ENCODE data around the gene VPS25. TPM values are rescaled to one million over a fixed set of nuclear protein-coding genes. Genes with fewer than 3 reads are reported as not detected.

Gene VPS25
- total and polyA plus RNA-seq, 9 of the 15 experiments (the other 6 are each of a cell fraction or from before 2014, with no cell fraction given): 123 to 352 (median 180) TPM

DNA sequence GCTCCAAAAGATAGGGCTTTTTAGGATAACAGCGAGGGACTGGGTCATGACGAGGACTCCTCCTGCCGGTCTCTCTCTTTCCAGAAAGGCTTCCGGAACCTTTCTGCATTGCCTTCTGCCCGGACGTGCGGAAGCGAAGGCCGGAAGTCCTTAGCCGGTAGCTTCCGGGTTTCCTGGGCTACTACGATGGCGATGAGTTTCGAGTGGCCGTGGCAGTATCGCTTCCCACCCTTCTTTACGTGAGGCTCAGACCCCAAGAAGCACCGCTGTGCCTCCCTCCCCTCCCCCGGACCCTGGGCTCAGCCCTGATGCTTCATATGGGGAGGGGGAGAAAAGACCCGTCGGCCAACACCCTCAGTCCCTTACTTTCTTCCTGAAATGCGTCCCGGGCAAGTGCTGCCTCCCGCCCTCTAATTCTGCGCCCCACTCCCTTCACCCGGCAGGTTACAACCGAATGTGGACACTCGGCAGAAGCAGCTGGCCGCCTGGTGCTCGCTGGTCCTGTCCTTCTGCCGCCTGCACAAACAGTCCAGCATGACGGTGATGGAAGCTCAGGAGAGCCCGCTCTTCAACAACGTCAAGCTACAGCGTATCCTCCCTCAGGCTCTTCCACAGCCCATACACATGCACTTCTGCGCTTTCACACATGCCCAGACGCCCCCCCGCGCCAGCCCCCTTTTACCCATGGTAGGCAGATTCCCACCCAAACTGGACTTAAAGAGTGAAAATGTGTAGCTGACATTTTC is at the start of gene VPS25 (continued):
- TF ChIP-seq, protein P1, sequence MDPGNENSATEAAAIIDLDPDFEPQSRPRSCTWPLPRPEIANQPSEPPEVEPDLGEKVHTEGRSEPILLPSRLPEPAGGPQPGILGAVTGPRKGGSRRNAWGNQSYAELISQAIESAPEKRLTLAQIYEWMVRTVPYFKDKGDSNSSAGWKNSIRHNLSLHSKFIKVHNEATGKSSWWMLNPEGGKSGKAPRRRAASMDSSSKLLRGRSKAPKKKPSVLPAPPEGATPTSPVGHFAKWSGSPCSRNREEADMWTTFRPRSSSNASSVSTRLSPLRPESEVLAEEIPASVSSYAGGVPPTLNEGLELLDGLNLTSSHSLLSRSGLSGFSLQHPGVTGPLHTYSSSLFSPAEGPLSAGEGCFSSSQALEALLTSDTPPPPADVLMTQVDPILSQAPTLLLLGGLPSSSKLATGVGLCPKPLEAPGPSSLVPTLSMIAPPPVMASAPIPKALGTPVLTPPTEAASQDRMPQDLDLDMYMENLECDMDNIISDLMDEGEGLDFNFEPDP (CRISPR knock-in tag; IDR thresholded peaks at IDR 0.05): no peak
- TF ChIP-seq CEBPB (tag; IDR thresholded peaks at IDR 0.05): no peak
- no peak for TF ChIP-seq LARP7 (IDR thresholded peaks at IDR 0.05)
- TF ChIP-seq, protein P2, sequence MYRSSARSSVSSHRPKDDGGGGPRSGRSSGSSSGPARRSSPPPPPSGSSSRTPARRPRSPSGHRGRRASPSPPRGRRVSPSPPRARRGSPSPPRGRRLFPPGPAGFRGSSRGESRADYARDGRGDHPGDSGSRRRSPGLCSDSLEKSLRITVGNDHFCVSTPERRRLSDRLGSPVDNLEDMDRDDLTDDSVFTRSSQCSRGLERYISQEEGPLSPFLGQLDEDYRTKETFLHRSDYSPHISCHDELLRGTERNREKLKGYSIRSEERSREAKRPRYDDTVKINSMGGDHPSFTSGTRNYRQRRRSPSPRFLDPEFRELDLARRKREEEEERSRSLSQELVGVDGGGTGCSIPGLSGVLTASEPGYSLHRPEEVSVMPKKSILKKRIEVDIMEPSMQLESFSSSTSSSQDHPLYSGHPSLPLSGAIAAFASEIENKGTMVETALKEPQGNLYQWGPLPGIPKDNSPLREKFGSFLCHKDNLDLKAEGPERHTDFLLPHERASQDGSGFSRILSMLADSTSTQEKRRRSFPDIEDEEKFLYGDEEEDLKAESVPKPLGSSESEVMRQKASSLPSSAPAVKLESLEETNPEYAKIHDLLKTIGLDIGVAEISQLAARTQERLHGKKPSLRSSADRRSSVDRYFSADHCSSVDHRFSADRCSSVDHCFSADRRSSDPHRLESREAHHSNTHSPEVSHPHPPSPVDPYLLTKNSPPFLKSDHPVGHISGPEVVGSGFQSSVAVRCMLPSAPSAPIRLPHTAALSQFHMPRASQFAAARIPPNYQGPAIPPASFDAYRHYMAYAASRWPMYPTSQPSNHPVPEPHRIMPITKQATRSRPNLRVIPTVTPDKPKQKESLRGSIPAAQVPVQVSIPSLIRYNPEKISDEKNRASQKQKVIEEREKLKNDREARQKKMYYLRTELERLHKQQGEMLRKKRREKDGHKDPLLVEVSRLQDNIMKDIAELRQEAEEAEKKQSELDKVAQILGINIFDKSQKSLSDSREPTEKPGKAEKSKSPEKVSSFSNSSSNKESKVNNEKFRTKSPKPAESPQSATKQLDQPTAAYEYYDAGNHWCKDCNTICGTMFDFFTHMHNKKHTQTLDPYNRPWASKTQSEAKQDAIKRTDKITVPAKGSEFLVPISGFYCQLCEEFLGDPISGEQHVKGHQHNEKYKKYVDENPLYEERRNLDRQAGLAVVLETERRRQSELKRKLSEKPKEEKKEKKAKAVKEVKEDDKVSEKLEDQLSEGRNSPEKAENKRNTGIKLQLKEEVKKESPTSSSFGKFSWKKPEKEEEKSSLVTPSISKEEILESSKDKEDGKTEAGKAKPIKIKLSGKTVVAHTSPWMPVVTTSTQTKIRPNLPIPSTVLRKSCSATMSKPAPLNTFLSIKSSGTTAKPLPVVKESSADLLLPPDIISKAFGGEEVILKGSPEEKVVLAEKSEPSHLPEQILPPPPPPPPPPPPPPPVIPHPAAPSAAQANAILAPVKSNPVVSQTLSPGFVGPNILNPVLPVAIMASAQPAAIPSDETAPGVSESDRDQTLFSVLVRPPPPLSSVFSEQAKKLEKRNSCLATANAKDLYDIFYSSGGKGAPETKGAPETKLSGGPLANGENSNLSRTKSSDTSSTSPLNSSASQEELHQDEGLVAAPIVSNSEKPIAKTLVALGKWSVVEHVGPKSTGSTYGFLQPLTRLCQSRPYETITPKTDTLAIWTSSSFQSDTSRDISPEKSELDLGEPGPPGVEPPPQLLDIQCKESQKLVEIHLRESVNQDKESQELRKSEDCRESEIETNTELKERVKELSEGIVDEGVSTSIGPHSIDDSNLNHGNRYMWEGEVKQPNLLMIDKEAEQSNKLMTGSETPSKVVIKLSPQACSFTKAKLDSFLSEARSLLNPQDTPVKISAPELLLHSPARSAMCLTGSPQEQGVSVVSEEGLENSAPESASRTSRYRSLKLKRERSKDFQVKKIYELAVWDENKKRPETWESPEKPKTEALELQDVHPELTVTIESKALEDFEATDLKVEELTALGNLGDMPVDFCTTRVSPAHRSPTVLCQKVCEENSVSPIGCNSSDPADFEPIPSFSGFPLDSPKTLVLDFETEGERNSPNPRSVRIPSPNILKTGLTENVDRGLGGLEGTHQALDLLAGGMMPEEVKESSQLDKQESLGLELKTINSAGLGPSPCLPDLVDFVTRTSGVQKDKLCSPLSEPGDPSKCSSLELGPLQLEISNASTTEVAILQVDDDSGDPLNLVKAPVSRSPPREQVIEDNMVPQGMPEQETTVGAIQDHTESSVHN (IDR thresholded peaks at IDR 0.05; ENCODE audit: borderline replicate concordance in 1 of 2, low read depth in 1 of 2): no peak
- TF ChIP-seq CREB1 (IDR thresholded peaks at IDR 0.05): 0 out of 2 replicates have a peak, but pooled peaks have one; percentile 24
- TF ChIP-seq CREB1 (CRISPR knock-in tag; IDR thresholded peaks at IDR 0.05): 0 out of 2 replicates have a peak, but pooled peaks have one; percentile 31
- TF ChIP-seq, protein P3, sequence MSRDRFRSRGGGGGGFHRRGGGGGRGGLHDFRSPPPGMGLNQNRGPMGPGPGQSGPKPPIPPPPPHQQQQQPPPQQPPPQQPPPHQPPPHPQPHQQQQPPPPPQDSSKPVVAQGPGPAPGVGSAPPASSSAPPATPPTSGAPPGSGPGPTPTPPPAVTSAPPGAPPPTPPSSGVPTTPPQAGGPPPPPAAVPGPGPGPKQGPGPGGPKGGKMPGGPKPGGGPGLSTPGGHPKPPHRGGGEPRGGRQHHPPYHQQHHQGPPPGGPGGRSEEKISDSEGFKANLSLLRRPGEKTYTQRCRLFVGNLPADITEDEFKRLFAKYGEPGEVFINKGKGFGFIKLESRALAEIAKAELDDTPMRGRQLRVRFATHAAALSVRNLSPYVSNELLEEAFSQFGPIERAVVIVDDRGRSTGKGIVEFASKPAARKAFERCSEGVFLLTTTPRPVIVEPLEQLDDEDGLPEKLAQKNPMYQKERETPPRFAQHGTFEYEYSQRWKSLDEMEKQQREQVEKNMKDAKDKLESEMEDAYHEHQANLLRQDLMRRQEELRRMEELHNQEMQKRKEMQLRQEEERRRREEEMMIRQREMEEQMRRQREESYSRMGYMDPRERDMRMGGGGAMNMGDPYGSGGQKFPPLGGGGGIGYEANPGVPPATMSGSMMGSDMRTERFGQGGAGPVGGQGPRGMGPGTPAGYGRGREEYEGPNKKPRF (IDR thresholded peaks at IDR 0.05; ENCODE audit: low read depth, low read length): no peak
- no peak for TF ChIP-seq KDM1A (IDR thresholded peaks at IDR 0.05)
- TF ChIP-seq, protein P4, sequence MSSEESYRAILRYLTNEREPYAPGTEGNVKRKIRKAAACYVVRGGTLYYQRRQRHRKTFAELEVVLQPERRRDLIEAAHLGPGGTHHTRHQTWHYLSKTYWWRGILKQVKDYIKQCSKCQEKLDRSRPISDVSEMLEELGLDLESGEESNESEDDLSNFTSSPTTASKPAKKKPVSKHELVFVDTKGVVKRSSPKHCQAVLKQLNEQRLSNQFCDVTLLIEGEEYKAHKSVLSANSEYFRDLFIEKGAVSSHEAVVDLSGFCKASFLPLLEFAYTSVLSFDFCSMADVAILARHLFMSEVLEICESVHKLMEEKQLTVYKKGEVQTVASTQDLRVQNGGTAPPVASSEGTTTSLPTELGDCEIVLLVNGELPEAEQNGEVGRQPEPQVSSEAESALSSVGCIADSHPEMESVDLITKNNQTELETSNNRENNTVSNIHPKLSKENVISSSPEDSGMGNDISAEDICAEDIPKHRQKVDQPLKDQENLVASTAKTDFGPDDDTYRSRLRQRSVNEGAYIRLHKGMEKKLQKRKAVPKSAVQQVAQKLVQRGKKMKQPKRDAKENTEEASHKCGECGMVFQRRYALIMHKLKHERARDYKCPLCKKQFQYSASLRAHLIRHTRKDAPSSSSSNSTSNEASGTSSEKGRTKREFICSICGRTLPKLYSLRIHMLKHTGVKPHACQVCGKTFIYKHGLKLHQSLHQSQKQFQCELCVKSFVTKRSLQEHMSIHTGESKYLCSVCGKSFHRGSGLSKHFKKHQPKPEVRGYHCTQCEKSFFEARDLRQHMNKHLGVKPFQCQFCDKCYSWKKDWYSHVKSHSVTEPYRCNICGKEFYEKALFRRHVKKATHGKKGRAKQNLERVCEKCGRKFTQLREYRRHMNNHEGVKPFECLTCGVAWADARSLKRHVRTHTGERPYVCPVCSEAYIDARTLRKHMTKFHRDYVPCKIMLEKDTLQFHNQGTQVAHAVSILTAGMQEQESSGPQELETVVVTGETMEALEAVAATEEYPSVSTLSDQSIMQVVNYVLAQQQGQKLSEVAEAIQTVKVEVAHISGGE (CRISPR knock-in tag; IDR thresholded peaks at IDR 0.05): peak; percentile 97 to 99 (median 98)
